Endodermal cell (in vitro differentiated cells): ENCODE measurements around the gene DLG1. TPM values are rescaled to one million over a fixed set of nuclear protein-coding genes. Genes with fewer than 3 reads are reported as not detected.

Source experiments
- DNase-seq: peaks from one replicate; pipeline ENCODE4 v3.0.0-alpha.2; 2017
- H3K27ac ChIP-seq: 2 replicates; pipeline ENCODE4 v1.5.1; 2013; ENCODE audit warnings: mild to moderate bottlenecking, low read depth, low read length, moderate library complexity
- H3K27me3 ChIP-seq: 2 replicates; pipeline ENCODE4 v1.6.1; 2013; ENCODE audit warnings: mild to moderate bottlenecking, low read length, moderate library complexity; ENCODE audit not compliant: insufficient read depth, control insufficient read depth, poor library complexity, severe bottlenecking
- H3K36me3 ChIP-seq: 2 replicates; pipeline ENCODE4 v1.7.0; 2013; ENCODE audit warnings: mild to moderate bottlenecking, low read length, moderate library complexity; ENCODE audit not compliant: control insufficient read depth, insufficient read depth
- H3K4me1 ChIP-seq: one replicate; pipeline ENCODE4 v1.7.0; 2013; ENCODE audit warnings: low read length; ENCODE audit not compliant: control insufficient read depth, insufficient read depth
- H3K4me3 ChIP-seq: 2 replicates; pipeline ENCODE4 v1.5.1; 2013; ENCODE audit warnings: mild to moderate bottlenecking, low read length, moderate library complexity
- H3K9ac ChIP-seq: 2 replicates; pipeline ENCODE4 v1.6.1; 2013; ENCODE audit warnings: mild to moderate bottlenecking, low read length, moderate library complexity; ENCODE audit not compliant: poor library complexity, severe bottlenecking; ENCODE audit errors: extremely low read depth
- H3K9me3 ChIP-seq: 2 replicates; pipeline ENCODE4 v1.6.1; 2013; ENCODE audit warnings: mild to moderate bottlenecking, low read length, moderate library complexity; ENCODE audit not compliant: control insufficient read depth
- H3K27ac Mint-ChIP-seq: 2 replicates; pipeline ENCODE4 v1.8.0; 2020; ENCODE audit warnings: mixed read lengths
- H3K27me3 Mint-ChIP-seq: 2 replicates; pipeline ENCODE4 v1.8.0; 2021; ENCODE audit warnings: mild to moderate bottlenecking, mixed read lengths; ENCODE audit not compliant: insufficient read depth
- H3K36me3 Mint-ChIP-seq: 2 replicates; pipeline ENCODE4 v1.8.0; 2020; ENCODE audit warnings: low read depth, mixed read lengths
- H3K4me1 Mint-ChIP-seq: 2 replicates; pipeline ENCODE4 v1.8.0; 2020; ENCODE audit warnings: mixed read lengths
- H3K4me3 Mint-ChIP-seq: 2 replicates; pipeline ENCODE4 v1.8.0; 2020; ENCODE audit warnings: mild to moderate bottlenecking, moderate library complexity, mixed read lengths
- H3K9me3 Mint-ChIP-seq: 2 replicates; pipeline ENCODE4 v1.8.0; 2020; ENCODE audit warnings: mild to moderate bottlenecking, mixed read lengths
- WGBS, 2 experiments: methylation state at CpG; one replicate each; pipeline versions ENCODE4 v1.1.5 to v1.1.7; 2013; ENCODE audit warnings: missing lambda C conversion rate in 2 of 2, mixed read lengths in 1 of 2; ENCODE audit not compliant: insufficient coverage in 1 of 2, insufficient read length in 1 of 2; 5-methylcytosine and 5-hydroxymethylcytosine counted together
- total RNA-seq, 2 donors: library from RNA; stranded (reverse); fragmentation: NEBNext Ultra II Directional in 1 of 2; extraction: Animal tissue kit (Norgen Biotek cat#: 25700) in 1 of 2; gene quantifications; 2 replicates in 1 of 2; 3 replicates in 1 of 2; pipeline ENCODE4 v1.2.1, GENCODE V29; 2021
- TF ChIP-seq, protein P1 (sequence below): fragments of 200-600 bp; sonication (generic); conservative IDR thresholded peaks from 2 replicates; pipeline ENCODE4 v1.5.0; 2021; ENCODE audit warnings: antibody characterized with exemption, mild to moderate bottlenecking

DLG1 gene
- total RNA-seq, 2 donors from 2014 or later = 78.7 to 96.9 TPM

- WGBS, 2 experiments = 67 to 69% methylated on average over 25 to 55 of the region's 55 CpGs
- H3K36me3 ChIP-seq = no peaks in the 10 kb centered on the region
- H3K9me3 ChIP-seq = no peaks in the 10 kb centered on the region
- H3K27ac Mint-ChIP-seq = no peak overlapping the region
- DNase-seq = no peak
- peaks cover 32% of the 10 kb centered on the region for H3K27me3 Mint-ChIP-seq
- H3K4me1 ChIP-seq = no peaks in the 10 kb centered on the region
- H3K27me3 ChIP-seq = peaks cover 18% of the 10 kb centered on the region
- no peak overlapping the region for H3K4me3 ChIP-seq
- peaks cover 12% of the 10 kb centered on the region for H3K4me1 Mint-ChIP-seq
- no peak overlapping the region for H3K9ac ChIP-seq
- peak overlapping the region; percentile 40 for H3K4me3 Mint-ChIP-seq
- TF ChIP-seq, protein P1, sequence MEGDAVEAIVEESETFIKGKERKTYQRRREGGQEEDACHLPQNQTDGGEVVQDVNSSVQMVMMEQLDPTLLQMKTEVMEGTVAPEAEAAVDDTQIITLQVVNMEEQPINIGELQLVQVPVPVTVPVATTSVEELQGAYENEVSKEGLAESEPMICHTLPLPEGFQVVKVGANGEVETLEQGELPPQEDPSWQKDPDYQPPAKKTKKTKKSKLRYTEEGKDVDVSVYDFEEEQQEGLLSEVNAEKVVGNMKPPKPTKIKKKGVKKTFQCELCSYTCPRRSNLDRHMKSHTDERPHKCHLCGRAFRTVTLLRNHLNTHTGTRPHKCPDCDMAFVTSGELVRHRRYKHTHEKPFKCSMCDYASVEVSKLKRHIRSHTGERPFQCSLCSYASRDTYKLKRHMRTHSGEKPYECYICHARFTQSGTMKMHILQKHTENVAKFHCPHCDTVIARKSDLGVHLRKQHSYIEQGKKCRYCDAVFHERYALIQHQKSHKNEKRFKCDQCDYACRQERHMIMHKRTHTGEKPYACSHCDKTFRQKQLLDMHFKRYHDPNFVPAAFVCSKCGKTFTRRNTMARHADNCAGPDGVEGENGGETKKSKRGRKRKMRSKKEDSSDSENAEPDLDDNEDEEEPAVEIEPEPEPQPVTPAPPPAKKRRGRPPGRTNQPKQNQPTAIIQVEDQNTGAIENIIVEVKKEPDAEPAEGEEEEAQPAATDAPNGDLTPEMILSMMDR = no peak
- H3K9me3 Mint-ChIP-seq = no peaks in the 10 kb centered on the region
- peaks cover 10% of the 10 kb centered on the region for H3K36me3 Mint-ChIP-seq
- H3K27ac ChIP-seq = no peak overlapping the region
These were observed 296.3 kb downstream of the DLG1 start for GRCh38 chr3:197001972-197002700.

DNA sequence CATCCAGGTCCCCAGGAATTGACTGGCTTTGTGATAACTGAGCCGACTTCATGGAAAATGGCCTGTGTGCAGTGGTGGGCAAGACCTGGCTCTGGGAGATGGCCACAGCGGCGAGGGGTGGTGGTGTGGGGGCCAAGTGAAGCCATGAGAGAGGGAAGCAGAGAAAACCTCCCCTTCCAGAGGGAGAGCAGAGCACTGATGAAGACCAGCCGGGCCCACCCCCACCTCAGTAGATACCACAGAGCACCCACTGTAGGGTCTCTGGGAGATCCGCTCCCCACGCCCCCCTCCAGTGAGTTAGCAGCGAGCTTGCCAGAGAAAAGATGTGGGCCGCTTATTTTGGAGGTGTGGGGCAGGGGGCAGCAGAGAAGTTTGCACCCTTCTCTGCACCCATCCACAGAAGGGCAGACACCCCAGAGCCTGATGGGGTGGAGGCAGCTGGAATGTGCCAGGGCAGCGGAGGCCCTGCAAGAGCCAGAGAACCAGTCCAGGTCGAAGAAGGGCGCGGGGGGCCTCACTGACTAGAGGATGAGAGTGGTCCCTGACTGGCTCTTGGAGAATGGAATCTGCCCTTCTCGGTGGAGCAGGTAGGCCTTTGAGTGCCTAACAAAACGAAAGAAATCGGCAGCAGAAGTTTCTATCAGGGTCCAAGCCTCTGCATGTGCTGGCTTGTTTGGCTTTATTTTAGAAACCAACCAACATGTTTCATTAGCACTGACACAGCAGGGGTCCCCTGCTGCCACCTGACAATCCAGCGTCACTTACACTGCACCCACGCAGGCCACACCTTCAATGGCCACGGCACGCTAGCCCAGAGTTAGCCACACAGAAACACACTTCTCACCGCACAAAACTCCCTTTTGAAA lies 297.1 kb downstream of the DLG1 start:
- DNase-seq = no peak
- Histone ChIP-seq H3K36me3 (no peaks in the 10 kb centered on the region), H3K27ac (no peak overlapping the region), H3K27me3 (peaks cover 18% of the 10 kb centered on the region), H3K9ac (no peak overlapping the region), H3K9me3 (no peaks in the 10 kb centered on the region), H3K4me3 (no peak overlapping the region), H3K4me1 (no peaks in the 10 kb centered on the region)
- Mint-ChIP-seq H3K4me3 (peak overlapping the region; percentile 40), H3K27me3 (peaks cover 32% of the 10 kb centered on the region), H3K4me1 (peaks cover 12% of the 10 kb centered on the region), H3K9me3 (no peaks in the 10 kb centered on the region), H3K27ac (no peak overlapping the region), H3K36me3 (peaks cover 10% of the 10 kb centered on the region)
- 94 to 98% methylated on average over 6 to 20 of the region's 20 CpGs for WGBS, 2 experiments
- TF ChIP-seq, protein P1 = no peak

DNA sequence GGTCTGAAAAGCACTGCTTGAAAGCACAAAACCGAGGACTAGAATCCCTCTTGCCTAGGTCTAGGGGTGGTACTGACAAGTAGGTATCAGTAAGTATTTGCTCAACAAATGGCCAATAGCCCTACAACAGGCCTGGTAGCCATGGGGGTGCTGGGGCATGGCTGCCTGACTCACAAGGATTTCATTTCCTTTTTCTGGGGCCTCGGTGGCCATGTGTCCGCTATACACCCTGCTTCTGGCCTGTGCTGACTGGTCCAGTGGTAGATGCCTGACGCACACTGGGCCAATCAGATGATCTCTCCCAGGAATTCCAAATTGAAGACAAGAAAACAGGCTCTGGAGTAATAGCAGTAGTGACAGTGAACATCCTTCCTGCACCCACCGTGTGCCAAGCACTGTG lies 298.2 kb downstream of the DLG1 start:
- 91 to 100% methylated on average over 4 to 5 of the region's 5 CpGs for WGBS, 2 experiments
- H3K27ac Mint-ChIP-seq = no peak overlapping the region
- H3K9me3 ChIP-seq = no peaks in the 10 kb centered on the region
- H3K4me3 Mint-ChIP-seq = no peak overlapping the region
- H3K4me3 ChIP-seq = no peak overlapping the region
- no peak for DNase-seq
- no peak overlapping the region for H3K27ac ChIP-seq
- H3K36me3 ChIP-seq = no peaks in the 10 kb centered on the region
- peaks cover 15% of the 10 kb centered on the region for H3K27me3 ChIP-seq
- H3K27me3 Mint-ChIP-seq = peaks cover 26% of the 10 kb centered on the region
- peaks cover 2% of the 10 kb centered on the region for H3K36me3 Mint-ChIP-seq
- no peak overlapping the region for H3K9ac ChIP-seq
- no peaks in the 10 kb centered on the region for H3K9me3 Mint-ChIP-seq
- TF ChIP-seq, protein P1 = no peak
- peaks cover 12% of the 10 kb centered on the region for H3K4me1 Mint-ChIP-seq
- H3K4me1 ChIP-seq = no peaks in the 10 kb centered on the region
